Measurements from ENCODE around the gene PTPRT. TPM values are rescaled to one million over a fixed set of nuclear protein-coding genes. Genes with fewer than 3 reads are reported as not detected.

Gene PTPRT
- total RNA-seq, 1 experiment from 2014 or later, result not detected

DNA sequence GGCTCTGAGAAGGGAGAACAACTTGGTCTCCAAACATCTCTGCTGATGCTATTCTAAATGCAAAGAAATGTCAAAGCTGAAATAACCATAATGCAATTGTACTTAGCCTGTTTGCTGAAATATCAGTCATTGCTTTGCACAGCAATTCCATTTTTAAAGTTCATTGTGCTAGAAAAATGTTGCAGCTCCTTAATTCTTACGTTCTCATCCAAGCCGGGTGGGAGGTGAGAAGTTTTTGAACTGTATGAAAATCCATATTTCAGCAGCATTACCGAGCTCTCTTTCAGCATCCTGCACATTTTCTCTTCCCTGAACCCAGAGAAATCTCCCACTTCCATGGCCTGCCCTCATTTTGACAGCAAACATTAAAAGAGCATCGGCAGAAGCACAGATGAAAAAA is 630.0 kb downstream of the PTPRT start:
- DNase-seq (ENCODE audit: low spot score), result no peak

DNA sequence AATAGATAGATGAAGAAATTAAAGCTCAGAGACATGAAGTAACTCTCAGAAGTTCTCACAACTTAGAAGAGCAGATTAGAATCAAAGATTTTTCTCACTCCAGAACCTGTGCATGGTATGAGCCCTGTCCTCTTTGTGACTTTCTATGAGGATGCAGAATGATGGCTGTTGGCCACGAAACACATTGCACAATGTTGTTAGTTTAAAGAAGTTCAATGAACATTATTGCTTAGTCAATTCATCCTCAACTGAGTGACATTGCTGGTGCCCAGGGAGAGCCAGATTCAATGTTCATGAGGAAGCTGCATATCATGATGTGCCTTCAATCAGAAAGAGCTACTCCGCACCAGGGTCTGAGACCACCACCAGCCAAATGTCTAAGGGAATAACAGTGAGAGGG is 633.1 kb downstream of the PTPRT start:
- no peak for DNase-seq (ENCODE audit: low spot score)

DNA sequence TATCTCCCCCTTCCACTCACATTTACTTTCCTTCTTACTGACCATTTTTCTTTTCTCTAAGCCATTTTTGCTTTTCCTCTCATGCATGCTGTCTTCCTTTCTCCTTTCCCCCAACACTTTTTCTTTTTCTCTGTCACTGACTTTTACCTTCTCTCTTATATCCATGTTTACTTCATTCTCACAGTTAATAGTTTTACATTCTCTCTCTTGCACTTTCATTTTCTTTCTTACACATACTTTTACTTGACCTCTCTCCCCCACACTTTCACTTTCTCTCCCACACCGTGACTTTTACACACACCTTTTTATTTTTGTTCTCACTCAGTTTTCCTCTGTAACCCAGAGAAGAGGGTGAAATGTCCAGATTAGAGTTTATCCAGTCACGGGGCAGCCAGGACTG is 636.3 kb downstream of the PTPRT start:
- no peak for DNase-seq (ENCODE audit: low spot score)

DNA sequence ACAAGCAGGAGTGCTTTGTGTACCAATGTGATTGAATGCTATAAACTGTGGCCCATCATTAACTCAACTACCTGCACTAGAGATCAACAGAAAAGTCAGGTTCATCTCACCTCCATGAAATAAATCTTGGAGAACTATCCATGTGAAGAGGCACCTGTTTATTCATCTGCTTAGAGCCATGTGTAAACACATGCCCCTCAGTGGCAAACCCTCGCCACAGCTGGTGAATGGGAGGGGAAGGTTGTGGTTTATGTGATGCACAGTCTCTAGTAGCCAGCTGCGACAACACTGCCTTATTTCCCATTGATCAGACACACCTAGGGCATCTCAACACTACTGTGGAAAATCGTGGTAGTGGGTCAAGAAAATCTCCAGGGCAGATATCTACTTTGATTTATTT is 640.2 kb downstream of the PTPRT start:
- no peak for DNase-seq (ENCODE audit: low spot score)

DNA sequence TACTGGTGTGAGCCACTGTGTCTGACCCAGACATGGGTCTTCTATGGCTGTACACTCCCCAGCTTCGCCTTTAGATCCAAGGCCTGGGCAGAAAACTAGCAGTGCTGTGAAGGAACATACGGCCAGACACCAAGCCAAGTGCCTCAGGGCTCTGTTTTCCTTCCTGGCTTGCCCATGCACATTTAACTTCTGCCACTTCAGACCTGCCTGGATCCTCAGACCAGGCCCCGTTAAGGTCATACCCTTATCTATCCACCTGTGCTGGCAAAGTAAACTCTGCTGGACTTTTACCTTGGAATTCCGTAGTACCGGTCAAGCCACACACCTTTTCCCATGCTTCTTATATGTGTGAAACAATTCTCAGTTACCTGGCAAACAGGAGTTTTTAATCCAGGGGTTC is 644.8 kb downstream of the PTPRT start:
- no peak for DNase-seq (ENCODE audit: low spot score)

DNA sequence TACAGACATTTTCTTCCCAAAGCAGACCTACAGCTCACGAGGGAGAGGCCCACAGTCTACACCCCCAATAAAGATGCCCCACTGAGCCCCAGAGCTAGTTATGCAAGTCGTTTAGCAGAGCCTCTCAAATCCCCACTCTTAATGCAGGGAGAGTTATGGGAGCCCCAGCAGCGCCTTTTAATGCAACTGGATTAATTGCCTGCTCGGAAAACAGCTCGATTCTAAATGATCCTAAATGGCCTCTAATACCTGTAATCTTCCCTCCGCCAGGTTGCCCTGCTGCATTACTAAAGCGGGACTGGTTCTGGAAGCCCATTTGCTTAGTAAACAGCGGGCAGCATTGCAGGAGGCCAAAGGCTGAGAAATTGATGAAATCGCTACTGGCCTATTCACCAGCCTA is 656.9 kb downstream of the PTPRT start:
- DNase-seq (ENCODE audit: low spot score), result no peak

DNA sequence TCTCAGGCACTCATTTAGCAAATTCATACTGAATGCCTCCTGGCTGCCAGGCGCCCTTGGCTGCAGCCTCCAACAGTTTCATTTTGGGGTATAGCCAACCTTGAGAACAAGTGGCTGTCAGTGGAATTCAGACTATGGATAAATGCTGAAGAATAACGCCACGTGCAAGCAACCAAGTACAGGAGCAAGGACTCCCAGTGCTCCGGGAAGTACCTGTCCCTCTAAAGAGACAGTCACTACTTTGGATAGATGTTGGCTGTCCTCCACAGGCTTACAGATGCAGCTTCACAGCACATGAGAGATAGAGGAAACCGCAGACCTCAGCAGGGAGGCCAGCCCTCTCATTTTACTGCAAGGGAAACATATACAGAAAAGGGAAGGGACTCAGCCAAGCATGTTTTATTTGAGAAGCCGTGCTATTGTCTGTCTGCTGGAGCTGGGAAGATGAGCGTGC is 658.2 kb downstream of the PTPRT start:
- DNase-seq (ENCODE audit: low spot score), result no peak

DNA sequence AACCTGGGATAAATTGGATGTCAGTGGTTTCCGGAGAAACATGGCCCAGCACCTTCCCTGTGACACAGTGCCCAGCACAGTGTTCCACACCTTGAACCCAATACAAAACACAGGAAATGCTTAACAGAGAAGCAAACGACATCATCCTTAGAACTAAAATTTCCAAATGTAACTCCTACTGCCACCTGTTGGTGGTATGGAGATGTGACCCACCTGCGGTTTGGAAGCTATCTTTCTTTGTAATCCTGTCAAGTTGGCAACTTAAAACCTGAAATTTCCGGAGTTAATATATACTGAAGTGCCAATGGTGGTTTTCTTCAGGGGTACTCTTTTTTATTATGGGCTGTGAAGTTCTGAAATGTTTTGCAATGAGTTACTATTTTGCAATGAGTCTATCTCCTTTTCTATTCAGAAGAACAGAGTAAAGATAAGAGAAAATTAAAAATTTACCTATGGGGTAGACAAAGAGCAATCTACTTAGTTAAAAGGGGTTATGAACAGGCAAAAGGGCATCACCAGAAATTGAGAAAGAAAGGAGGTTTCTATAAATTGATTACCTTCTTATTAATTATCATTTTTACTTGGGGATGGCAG is 658.8 kb downstream of the PTPRT start:
- no peak for DNase-seq (ENCODE audit: low spot score)

DNA sequence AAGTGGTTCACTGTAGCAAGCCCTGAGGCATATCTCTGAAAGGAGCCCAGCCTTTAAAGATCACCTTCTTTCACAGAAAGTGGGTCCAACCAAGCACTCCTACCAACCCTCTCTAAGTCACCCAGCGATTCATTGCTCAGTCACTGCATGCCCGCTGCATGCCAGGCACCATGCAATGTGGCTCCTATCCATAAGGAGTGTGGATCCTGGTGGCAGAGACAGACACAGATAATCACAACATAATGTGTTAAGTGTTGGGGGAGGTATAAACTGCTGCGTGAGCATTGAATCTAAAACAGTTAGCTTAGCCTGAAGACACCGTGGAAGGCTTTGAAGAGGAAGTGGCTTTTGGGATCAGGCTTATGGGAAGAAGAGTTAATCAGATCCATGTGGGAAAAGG is 659.5 kb downstream of the PTPRT start:
- no peak for DNase-seq (ENCODE audit: low spot score)

DNA sequence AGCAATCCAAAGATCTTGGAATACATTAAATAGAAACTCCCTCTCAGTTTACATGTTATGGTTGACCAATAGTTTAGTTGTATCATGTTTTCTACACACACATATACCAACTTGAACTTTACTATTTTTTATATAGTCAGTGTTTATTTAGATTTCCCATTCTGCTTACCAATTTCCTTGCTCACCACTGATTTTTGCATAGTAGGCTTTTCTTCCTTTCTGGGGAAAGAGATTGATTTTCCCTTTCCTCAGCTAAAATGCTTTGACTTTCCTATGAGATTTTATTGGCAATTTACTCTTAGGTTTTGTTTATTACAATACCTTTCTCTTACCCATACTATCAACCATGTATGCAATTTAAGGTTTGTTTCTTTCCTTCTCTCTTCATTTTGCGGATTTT is 665.6 kb downstream of the PTPRT start:
- DNase-seq (ENCODE audit: low spot score), result no peak

DNA sequence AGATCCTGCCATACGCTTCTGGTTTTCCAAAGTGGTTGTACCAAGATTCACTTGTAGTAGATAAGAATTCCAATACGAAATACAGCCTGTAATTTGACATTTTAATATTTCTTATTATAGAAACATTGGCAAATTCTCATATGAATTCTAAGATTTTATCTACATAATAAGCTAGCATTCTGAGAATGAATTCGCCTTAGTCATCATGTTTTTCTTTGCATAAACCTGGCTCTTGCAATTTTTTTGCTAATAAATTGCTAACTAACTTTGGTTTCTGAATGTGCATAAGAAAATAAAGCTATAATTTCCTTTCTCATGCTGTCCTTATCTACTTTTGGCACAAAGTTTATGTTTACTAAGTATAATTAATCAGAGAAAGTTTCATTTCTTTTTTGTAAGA is 673.0 kb downstream of the PTPRT start:
- DNase-seq (ENCODE audit: low spot score), result no peak

DNA sequence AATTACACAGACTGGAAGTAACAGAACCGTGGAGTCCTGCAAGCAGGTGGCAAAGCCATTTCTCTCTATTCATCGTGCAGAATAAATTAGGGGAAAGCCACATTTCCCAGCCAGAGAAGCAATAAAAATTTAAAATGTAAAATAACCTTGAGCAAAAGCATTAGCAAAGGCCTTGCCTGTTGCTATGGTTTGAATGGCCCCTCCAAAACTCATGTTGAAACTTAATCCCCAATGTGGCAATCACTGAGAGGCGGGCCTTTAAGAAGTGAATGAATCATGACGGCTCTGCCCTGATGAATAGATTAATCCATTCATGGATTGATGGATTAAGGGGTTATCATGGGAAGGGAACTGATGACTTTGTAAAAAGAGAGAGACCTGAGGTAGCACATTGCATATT is 679.0 kb downstream of the PTPRT start:
- DNase-seq (ENCODE audit: low spot score), result no peak

DNA sequence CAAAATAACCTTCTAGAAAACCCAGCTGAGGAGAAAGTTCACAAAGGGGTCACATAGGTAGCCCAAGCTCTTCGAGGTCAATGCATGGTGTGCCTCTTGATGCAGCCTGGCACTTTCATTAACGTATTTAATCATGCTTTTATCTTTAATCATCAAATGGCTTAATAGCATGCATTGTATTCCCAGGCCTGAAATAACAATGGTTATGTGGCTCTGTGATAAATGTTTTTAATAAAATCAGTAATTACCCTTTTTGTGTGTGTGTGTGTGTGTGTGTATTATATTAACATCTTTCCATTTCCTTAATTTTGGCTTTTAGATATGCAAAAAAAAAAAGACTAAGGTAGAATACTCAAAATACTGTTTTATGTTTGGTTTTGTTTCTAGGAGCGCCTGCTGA is 681.8 kb downstream of the PTPRT start:
- no peak for DNase-seq (ENCODE audit: low spot score)

DNA sequence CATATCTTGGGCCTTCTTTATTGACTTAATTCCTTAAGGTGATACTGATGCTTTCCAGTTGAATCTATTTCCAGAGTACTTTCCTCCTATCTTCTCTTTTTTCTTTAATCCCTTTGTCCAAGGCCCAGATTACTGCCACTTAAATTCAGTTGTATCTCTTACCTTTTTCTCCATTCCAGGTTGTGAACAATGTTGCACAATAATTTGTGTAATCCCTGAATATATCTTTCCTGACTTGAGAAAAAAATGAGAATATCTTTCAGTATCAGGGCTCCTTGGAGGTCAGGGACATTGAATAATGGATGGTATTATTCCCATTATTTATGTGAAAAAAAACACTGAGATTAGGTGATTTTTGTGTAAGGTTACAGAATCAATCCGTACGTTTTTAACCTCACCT is 683.3 kb downstream of the PTPRT start:
- DNase-seq (ENCODE audit: low spot score), result no peak

DNA sequence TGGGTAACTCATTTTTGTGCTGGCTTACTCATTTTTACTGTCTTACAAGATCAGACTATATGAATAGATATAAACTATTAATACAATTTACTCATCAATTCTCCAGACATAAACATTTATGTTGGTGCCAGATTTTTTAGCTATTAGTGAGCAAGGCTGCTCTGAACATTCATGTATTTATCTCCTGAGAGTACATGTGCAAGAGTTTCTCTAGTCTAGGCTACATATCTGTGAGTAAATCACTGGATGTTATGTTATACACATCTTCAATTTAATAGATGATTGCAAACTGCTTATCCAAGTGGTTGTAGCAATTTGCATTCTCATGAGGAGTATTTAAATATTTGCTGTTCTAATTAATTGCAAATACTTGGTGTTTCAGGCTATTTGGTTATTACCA is 687.1 kb downstream of the PTPRT start:
- DNase-seq (ENCODE audit: low spot score), result no peak

DNA sequence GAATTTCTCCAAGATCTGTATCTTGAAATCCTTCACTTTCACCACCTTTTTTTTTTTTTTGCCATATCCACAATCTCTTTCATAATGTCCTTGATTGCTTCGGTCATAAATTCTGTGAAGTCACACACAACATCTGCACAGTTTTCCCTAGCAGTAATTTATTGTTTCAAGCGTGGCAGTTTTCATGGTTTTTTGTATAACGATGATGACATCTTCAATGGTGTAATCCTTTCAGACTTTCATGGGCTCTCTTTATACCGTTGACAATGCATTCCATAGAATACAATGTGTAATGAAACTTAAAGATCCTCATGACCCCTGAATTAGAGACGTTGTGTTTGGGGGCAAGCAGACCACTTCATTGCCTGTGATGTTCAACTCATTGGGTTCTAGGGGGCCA is 693.1 kb downstream of the PTPRT start:
- DNase-seq (ENCODE audit: low spot score), result no peak

DNA sequence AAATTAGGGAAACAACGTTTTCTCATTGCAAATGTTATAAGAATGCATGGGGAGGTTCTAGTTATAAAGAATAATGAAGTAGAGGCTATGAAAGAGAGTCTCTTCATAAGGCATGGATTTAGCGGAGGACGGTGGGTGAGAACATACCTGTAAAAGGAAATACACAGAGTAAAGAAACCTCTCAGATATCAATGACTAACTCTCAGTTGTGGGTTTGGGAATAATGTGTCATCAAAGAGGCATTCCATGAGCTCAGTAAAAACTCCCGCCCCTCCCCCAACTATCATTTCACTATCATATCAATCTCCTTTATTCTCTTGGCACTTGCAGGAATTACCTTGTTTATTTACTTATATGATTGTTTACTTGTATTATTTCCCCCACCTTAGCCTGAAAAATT is 695.4 kb downstream of the PTPRT start:
- DNase-seq (ENCODE audit: low spot score), result no peak

DNA sequence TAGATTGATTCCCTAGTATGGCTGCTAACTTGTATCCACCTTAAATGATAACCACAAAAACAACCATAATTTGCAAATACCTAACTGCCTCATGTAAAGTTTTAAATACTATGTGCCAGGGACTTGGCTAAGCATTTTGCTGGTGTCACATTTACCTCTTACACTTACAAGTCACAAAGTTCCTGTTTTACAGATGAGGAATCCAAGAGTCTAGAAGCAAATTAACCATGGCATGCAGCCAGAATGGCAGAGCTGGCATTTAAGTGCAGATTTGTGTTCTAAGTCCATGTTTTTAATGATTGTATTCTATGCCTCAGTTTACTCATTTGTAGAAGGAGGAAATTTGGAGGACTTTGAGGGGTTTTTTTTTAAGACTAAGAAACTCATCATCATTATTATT is 696.7 kb downstream of the PTPRT start:
- DNase-seq (ENCODE audit: low spot score), result no peak

DNA sequence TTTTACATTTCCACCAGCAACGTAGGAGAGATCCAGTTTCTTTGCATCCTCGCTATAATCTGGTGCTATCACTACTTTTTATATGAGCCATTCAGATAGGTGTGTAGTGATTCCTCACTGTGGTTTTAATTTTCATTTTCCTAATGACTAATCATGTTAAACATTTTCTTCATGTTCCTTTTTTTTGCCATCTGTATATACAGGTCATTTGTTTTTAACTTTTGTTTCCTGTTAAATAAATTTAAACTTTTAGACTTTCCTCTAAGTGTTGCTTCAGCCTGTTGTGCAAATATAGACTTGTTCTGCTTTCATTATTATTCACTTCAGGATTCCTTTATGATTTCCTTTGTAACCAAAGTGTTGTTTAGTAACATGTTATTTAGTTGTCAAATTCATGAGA is 697.4 kb downstream of the PTPRT start:
- no peak for DNase-seq (ENCODE audit: low spot score)

DNA sequence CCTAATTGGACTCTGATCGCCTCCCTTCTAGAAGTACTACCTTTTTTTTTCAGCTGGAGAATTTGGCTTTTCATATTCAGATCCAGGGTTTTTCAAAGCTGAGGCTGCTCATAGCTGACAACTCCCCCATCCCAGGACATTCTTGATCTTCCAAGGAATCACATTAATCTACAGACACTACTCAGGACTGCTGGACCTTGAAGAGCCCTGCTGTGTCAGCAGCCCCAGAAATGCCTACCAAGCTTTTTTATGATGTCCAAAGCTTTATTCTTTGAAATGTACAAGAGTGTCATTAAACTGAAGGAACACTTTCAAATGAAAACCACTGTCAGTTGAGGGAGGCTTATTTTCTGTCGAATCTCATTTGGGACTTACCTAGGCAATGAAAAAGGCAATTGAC is 704.1 kb downstream of the PTPRT start:
- no peak for DNase-seq (ENCODE audit: low spot score)

DNA sequence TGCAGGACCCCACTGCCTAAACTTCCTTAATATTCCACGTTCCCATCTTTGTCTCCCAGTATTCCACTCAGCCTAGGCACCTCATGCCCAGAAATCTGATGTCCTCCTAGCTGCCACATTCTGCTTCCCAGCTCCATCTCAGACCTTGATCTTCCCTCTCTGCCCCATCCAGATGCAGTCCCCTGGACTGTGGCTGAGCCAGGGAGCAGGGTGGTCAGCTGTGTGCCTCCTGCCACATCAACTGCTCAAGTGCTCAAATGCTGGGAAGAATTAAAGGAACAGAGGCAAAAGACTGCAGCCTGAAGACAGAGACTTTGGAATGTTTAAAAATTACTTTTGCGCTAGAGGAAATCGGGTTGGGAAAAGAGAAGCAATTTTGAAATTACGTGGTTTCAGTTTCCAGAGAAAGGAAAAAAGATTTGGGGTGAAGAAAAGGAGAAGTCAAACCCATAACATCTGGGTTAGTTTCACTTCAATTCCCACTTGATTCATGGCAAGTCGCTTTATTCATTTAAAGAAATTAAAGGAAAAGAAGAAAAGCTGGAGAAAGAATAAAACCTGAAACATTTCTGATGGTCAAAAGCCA is 704.8 kb downstream of the PTPRT start:
- no peak for DNase-seq (ENCODE audit: low spot score)

DNA sequence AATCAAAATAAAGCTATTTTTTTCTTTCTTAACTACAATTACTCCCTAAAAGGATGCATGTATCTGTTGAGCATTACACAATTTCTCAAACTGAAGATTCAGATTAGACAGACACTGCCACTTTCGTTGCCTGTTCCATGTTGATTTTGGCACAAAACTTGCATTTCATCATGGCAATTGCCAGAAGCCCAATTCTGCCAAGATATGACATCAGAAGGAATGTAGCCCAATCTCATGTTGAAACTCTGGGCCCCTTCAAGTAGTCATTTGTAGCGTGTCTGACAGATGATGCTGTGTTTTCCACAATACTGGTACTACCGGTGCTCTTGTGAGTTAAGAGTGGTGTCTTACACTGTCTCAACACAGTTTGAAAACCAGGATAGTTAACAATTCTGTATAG is 705.4 kb downstream of the PTPRT start:
- DNase-seq (ENCODE audit: low spot score), result no peak

DNA sequence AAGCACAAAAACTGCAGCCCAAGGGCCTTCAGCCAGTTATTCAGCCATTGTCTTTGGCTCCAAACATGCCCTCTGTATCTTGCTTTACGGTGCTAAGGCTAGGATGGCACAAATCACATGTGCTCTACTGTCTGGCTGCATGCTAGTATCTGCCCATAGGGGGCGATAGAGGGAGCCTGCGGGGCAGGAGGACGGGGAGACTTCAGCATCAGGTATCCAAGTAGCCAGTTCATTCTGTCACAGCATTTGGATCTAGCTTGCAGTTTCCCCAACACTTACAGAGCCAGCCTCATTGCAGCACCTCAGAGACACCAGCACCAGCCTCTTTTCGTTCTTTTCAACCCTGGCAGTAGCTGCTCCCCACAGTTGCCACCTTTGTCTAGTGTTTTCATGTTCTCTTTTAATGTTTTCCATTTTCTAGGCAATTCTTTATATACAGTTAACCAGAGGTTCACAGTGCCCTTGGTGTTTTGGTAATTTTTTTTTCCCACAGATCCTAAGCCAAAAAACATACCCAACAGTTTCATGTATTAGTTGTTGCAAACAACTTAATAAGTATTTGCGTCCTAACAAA is 705.9 kb downstream of the PTPRT start:
- no peak for DNase-seq (ENCODE audit: low spot score)

DNA sequence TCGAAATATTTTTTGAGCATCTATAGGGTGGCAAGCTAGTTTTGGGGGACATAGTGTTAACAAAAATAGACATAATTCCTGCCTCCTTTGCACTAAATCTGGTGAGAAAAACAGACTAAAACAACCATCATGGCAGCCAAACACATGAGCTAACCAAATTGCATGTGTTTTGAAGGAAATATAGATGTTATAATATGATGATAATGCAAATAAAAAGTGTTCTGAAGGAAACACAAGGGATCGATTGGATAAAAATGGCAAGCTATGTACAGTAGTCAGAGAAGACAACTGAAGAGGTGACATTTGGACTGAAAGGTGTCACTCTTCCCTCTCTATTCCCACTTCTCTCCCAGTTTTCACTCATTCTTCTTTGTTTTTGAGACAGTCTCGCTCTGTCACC is 706.9 kb downstream of the PTPRT start:
- DNase-seq (ENCODE audit: low spot score), result no peak
